ENCODE data around the gene PTBP1.

Gene PTBP1

DNA sequence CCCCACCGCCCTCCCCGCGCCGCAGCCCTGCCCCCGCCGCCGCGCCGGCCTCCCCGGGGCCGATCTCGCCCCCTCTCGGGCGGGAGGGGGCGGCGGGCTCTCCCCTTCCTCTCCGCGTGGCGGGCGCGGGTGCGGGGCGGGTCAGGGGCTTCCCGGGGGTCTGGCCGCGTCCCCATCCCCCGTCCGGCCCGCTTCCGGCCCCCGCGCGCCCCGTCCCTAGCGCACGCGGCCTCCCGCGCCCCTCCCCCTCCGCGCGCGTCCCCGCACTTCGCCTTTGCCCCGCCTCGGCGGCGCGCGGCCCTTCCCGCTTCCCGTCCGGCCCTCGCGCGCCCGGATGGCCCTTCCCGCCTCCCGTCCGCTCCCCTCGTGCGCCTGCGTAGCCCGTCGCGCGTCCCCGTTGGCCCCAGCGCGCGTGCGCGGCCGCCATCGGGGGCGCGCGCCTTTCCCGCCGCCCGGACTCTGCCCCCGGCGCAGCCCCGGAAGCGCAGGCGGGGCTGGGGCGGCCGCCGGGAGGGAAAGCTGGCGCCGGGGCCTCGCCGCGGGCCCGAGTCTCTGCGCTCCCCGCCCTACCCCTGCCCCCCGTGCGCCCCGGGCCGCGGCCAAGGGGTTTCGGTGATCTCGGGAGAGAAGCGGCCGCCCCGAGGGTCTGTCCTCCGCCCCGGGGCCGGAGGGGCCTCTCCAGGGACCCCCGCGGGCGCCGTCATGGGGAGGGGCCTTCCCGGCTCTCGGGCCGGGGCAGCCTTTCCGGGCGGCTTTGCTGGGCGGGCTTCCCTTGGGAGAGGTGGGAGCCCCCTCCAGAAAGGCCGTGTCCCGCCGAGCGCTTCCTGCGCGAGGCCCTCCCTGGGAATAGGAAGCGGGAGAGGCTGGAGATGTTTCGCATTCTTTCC, 519 bp downstream of the PTBP1 start:
- peak; percentile 93 for DNase-seq (ENCODE audit: low spot score)
- peak; percentile 93 for FAIRE-seq

DNA sequence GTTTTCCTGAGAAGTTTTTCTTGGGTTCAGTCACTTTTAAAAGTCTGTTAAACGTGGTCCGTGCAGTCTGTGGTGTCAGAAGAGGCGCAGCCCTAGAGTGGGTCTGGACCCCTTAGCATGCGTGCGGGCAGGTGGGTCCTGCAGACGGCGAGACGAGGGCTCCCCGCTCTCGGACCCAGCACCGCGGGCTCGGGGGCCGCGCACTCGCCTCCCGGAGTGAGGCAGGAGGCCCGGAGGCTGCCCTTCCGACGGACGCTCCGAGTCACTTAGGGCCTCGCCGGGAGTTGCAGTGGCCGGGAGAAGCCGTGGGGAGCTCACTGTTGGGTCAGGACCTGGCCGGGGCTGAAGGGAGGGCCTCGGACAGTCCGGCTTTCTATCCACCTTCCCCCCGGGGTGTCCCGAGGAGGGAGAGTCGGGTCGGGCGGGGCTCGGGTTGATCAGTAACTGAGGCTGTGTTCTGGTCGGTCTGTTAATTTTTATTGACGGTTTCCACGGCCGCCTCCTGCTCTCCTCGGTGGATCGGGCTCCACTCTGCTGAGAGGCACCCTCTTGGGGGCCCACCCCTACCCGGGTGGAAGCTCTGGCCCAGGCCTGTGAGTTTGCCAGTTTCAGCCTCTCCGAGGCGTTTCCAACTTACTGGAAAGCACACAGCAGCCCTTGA, 1.3 kb downstream of the PTBP1 start:
- no peak for FAIRE-seq
- no peak for DNase-seq (ENCODE audit: low spot score)

DNA sequence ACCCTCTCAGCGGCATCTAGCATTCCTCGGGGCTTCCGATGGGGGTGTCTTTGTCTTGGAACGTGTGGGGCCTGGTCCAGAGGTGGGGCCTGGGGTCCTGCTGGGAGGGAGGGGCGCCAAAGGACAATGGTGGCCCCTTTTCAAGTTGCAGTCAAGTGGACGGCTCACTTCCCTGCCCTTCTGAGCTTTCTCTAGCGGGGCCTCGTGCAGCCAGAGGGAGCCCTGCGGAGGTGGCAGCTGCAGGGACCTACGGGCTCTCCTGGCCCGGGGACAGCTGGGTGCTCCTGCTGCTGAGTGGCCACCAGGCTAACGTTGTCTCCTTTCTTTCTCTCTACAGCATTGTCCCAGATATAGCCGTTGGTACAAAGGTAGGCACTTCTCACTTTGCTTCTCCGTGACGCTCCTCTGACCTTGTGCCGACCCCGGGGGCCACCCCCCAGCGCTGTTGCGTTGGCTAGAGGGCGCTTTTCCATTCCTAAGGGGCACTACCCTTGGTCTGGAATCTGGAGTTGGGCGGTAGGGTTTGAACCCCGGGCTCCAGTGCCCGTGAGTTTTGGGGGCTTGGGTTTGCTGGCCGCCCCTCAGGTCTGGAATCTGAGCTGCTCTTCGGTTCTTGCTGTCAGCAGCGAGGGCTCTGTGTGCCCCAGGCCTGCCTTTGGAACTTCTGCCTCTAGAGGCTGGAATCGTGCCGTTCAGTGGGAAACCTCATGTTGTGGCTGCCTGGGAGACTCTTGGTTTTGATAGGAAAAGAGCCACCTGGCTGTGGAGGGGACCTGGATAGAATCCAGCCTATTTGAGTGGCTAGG, 2.0 kb downstream of the PTBP1 start:
- DNase-seq (ENCODE audit: low spot score) (no peak), FAIRE-seq (no peak)

DNA sequence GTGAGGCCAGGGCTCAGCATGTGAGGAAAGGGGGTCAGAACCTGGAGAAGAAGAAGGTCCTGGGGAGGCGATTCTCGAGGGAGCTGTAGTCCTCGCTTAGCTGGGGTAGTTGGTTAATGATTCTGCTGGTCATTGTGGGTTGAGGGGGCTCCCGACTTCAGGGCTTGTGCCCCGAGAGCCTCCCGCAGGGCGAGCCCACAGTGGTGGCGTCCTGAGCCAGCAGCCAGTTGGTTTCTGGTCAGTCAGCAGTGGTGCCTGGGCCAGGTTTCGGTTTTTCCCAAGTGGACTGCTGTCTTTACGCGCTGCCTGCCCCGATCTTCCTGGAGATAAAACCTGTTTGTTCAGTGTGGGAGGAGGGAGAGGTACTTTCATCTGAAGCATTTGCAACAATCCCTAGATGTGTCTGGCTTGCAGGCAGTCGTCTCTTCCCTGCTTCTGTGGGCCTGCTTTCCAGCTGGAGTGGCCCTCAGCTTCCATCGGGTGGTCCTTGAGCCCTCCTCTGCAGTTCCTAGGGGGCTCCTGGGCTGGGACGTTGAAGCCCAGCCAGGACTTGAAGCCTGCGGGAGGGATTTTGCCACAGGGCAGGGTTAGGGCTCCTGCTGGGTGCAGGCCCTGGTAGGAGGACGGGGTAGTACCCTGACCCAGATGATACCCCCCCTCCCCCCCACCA, 3.2 kb downstream of the PTBP1 start:
- DNase-seq (ENCODE audit: low spot score): no peak
- FAIRE-seq: no peak

DNA sequence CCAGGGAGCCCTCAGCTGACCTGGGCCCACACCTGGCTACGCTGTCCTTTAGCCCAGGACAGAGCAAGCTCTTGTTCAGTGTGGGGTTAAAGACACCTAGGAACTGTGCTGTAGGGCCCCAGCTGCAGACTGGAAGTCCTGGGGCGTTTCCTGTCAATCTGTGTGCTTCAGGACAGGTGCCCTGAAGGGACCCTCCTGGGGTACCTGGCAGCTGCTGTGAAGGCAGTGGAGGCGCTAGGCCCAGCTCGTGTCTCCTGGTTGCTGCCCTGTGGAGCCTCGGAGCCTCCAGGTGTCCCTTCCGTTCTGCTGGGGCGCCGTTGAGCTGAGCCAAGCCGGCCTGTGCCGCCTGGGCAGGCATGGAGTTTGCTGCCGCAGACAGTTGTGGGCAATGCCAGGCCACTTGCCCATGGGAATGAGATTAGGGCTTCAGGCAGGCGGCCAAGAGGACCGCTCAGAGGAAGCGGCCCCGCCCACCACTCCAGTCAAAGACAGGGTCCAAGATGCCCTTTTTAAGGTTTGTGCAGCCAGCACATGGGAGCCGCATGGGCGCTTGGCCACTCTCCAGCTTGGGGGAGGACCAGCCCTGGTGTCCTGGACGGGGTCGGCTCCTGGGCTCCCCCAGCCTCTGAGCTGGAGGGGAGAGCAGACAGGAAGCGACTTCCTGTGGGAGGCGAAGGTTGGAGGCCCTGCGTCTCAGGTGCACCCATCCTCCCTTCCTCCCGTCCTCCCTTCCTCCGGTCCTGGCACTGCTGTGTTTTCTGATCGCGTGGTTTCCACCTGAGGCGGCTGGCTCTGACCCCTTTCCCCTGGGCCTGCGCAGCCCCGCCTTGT, 4.0 kb downstream of the PTBP1 start:
- FAIRE-seq (no peak), DNase-seq (ENCODE audit: low spot score) (no peak)

DNA sequence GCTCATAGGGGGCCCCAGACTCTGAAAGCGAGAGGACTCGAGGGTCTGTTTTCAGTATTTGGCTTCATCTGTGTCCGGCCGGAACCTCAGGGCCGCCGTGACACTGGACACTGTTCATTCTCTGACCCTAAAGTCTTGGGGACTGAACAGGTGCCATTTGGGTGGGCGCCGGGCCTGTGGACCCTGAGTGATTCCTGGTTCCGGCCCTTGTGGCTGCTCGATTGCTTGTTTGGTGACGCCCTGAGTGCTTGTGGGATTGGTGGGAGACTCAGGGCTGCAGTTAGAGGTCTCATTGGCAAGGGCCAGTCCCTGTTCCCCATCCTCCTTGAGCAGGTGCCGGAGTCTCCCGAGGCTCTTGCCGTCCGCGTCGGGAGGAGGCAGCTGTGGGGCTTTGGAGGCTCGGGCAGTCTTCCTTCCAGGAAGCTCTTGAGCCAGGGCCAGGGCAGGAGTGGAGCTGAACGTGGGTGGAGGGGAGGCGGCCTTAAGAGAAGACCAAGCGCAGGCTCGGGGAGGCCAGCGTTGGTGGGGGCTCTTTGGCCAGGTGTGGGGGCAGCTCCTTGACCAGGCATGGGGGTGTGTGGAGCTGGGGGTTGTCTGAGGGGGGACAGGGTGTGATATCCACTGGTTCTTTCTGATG, 4.7 kb downstream of the PTBP1 start:
- FAIRE-seq (no peak), DNase-seq (ENCODE audit: low spot score) (no peak)

DNA sequence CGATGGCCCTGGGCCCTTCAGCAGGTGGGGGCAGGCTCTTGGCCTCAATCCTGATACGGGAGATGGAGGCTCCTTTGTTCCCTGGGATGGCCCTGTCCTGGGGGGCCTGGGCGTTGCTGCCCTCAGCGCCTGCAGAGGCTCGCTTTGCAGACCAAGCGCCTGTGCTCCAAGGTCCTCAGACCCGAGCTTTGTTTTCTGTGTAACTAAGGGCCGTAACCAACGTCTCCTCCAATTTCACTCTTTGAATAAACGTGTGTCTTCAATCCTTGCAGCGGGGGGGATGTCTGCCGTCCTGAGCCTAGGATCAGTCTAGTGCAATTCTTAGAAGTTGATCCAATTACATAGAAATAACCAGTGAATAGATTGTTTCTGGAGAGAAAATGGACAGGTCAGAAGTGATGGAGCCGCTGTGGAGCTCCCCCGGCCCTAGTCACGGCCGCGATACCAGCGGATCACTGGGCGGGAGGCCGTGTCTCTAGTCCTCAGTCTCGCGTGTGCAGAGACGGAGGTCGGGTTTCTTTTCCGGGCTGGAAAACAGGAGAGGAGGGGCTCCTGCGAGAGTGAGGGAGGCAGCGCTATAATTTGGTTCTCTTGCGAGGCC, 5.3 kb downstream of the PTBP1 start:
- FAIRE-seq: no peak
- no peak for DNase-seq (ENCODE audit: low spot score)

DNA sequence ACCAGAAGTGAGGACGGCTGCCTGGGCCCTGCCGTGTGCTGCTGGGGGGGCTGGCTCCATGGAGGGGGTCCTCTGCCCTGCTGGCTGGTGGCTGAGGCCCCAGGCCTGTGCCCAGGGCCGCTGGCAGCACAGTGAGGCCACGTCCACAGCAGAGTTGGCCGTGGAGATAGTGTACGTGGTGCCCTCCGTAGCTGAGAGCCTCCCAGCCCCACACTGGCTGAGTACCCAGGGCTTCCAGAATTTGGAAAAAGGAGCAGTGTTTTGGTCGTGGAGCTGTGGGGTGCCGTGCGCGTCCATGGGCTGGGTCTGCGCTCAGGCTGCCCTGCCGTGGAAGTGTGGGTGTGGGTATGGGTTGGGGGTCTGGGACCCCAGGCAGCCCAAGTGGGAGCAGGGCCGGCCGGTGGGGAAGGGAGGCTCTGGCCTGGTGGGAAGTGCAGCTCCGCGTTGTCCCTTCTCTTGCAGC, 5.9 kb downstream of the PTBP1 start:
- no peak for FAIRE-seq
- DNase-seq (ENCODE audit: low spot score): no peak

DNA sequence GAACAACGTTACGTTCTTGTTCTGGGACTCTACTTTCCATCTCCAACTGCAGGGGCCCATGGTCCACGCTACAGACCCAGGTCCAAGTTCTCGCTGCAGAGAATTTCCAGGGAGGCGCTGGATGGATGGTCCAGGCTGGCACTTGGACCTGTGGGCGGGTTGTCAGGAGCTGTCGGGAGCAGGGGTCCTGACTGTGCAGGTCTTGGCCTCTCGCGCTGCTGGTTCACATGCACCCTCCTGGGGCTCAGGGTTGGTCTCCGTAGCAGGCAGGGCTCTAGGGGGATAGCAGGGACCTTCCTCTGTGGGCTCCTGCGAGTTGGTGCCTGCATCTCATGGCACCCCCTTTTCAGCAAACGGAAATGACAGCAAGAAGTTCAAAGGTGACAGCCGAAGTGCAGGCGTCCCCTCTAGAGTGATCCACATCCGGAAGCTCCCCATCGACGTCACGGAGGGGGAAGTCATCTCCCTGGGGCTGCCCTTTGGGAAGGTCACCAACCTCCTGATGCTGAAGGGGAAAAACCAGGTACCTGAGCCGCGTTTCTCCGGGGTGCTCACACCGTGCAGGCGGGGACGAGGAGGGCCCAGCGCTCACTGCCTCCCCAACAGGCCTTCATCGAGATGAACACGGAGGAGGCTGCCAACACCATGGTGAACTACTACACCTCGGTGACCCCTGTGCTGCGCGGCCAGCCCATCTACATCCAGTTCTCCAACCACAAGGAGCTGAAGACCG, 6.6 kb downstream of the PTBP1 start:
- FAIRE-seq: no peak

DNA sequence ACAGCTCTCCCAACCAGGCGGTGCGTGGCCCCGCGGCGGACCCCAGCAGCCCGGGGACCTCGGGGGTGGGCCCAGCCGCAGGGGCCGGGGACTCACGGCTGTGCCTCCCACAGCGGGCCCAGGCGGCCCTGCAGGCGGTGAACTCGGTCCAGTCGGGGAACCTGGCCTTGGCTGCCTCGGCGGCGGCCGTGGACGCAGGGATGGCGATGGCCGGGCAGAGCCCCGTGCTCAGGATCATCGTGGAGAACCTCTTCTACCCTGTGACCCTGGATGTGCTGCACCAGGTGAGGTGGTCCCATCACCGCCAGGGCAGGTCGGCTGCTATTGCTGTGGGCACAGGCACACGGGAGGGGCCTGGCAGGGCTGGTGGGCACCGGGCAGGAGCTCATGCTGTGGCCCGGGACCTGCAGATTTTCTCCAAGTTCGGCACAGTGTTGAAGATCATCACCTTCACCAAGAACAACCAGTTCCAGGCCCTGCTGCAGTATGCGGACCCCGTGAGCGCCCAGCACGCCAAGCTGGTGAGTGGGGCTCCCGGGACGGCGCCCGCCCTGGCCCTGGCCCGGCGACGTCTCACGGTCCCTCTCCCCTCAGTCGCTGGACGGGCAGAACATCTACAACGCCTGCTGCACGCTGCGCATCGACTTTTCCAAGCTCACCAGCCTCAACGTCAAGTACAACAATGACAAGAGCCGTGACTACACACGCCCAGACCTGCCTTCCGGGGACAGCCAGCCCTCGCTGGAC, 7.3 kb downstream of the PTBP1 start:
- no peak for DNase-seq (ENCODE audit: low spot score)
- FAIRE-seq: no peak

More for the DNA sequence above, 6.6 kb downstream of the PTBP1 start:
- no peak for DNase-seq (ENCODE audit: low spot score)

DNA sequence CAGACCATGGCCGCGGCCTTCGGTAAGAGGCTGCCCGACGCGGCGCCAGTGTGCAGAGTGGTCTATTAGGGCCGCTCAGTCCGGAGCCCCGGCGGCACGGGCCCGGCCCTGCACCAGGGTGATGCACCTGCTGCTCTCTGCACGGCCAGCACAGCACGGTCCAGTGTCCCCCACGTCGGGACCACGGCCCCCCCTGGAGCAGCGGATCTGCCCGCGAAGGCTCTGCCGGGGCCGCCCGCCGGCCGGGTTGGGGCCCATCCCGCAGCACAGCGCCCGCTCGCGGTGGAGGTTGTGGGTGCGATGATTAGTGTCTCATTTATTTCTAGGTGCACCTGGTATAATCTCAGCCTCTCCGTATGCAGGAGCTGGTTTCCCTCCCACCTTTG, 7.9 kb downstream of the PTBP1 start:
- FAIRE-seq (no peak), DNase-seq (ENCODE audit: low spot score) (no peak)

DNA sequence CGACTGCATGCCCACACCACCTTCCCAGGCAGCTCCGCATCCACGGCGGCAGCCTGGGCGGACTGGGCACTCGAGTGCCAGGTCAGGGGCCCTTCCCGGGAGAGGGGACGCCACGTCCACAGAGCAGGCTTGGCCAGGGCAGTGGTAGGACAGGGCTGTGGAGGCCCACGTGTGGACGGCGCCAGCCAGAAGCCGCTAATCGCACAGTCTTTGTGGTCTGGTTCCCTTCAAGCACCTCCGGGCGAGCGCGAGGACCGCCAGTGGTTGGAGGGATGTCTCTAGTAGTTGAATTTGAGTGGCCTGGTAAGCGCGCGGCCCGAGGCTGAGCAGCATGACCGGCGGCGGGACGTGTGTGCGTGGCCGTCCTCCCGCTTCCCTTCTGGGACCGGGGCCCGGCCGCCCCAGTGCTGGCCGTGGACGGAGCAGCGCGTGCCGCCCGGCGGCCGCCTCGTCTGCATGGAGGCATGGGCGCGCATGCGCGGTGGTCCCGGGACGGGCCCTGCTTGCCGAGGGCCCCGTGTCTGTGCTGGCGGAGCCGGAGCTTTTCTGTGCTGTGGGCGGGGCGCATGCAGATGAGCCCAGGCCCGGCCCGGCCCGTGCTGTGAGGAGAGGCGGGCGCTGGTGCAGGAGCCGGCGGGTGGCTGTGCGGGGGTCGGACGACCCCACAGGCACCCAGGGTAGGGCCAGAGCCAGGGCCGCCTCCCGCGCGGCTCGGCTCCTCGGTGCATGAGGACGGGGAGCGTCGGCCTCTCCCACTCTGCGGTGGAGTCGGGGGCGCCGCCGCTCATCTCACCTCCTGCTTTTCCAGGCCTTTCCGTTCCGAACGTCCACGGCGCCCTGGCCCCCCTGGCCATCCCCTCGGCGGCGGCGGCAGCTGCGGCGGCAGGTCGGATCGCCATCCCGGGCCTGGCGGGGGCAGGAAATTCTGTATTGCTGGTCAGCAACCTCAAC, 8.6 kb downstream of the PTBP1 start:
- FAIRE-seq (no peak), DNase-seq (ENCODE audit: low spot score) (no peak)

DNA sequence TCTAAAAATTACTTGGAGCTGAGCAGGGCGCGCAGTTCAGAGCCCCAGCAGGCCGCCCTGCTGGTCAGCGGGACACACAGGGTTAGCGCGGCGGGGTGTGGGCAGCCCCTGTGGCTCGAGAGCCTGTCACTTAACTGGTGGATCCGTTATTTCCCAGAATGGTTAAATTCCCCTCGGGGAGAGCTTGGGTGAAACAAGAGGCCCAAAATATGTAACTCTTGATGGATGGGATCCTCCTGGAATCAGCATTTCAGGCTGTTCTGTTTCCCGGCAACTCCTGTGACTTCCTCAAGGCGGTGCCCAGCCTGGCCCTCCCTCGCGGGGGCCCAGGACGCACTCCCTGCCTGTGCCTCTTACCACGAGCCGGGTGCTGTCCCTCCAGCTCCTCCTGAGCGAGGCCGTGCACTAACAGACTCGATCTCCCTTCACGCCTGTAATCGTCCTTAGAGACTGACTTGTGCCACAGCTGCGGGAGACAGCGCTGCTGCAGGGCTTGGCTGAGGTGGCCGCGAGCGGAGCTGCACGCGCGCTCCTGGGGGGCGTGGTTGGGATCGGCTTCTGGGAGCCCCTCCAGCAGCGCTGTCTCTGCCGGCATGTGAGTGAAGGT, 9.7 kb downstream of the PTBP1 start:
- FAIRE-seq: no peak
- DNase-seq (ENCODE audit: low spot score): no peak

DNA sequence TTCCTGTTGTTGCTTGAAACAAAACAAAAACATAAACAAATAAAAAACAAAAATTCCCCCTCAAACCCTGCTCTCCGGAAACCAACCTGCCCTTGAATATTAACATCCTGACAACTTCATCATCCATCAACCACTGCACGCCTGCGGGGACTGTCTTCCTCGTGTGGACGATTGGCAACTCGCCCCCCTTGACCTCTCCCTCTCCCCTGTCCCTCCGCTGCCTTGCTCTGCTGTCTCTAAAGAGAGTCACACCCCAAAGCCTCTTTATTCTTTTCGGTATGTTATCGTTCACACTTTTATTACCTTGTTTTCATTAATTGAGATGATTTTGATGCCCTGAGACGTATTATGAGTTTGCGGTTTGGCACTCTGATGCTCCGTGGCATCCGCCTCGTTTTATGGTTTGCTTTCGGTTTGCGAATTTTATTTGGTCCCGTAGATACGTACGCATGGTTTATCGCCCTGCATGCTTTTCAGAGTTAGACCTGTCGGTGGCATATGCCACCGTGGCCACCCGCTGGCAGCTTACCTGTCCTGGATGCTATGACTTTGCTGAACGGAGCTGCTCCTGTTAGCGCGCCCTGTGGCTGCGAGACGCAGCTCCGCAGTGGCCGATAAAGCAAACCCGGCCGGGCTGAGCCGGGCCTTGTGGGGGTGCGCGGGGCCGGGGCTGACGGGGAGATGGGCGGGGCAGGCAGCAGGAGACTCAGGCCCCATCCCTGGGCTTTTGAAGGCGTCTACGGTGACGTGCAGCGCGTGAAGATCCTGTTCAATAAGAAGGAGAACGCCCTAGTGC, 10.6 kb downstream of the PTBP1 start:
- DNase-seq (ENCODE audit: low spot score) (no peak), FAIRE-seq (no peak)

DNA sequence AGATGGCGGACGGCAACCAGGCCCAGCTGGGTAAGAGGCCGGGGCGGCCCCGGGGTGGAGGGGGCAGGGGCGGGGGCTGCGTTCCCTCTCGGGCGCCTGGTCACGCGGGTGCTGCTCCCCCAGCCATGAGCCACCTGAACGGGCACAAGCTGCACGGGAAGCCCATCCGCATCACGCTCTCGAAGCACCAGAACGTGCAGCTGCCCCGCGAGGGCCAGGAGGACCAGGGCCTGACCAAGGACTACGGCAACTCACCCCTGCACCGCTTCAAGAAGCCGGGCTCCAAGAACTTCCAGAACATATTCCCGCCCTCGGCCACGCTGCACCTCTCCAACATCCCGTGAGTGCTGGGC, 11.1 kb downstream of the PTBP1 start:
- no peak for DNase-seq (ENCODE audit: low spot score)
- no peak for FAIRE-seq
